Tibial nerve (tissue), 4 donors: Measurements from ENCODE around the gene RABL3. TPM values are rescaled to one million over a fixed set of nuclear protein-coding genes. Genes with fewer than 3 reads are reported as not detected.
"Not testable (repeated sequence)": the region's sequence is repeated elsewhere in the genome, so short reads cannot be mapped to it uniquely, and the experiment has no call there.

ENCODE experiments used
- DNase-seq, 2 donors: peaks; one replicate each; pipeline ENCODE4 v3.0.0-alpha.2; 2019; ENCODE audit warnings: low spot score in 2 of 2
- H3K27ac ChIP-seq, 4 donors: fragments of 200-600 bp; sonication (generic) in 3 of 4; one replicate each; pipeline ENCODE4 v1.5.1; 2017 to 2019; ENCODE audit warnings: mild to moderate bottlenecking in 1 of 4
- H3K27me3 ChIP-seq, 2 donors: fragments of 200-600 bp; sonication (generic) in 1 of 2; one replicate each; pipeline versions ENCODE4 v1.5.1 to v1.6.0; 2017 to 2019
- H3K36me3 ChIP-seq, 3 donors: fragments of 200-600 bp; sonication (generic); one replicate each; pipeline ENCODE4 v1.5.1; 2018 to 2019
- H3K4me1 ChIP-seq, 4 donors: fragments of 200-600 bp; sonication (generic) in 3 of 4; one replicate each; pipeline ENCODE4 v1.5.1; 2017 to 2019
- H3K4me3 ChIP-seq, 4 donors: fragments of 200-600 bp; sonication (generic) in 3 of 4; one replicate each; pipeline ENCODE4 v1.5.1; 2017 to 2019; ENCODE audit warnings: mild to moderate bottlenecking in 1 of 4, moderate library complexity in 1 of 4
- H3K9me3 ChIP-seq, 4 donors: fragments of 200-600 bp; sonication (generic) in 3 of 4; one replicate each; pipeline ENCODE4 v1.5.1; 2017 to 2019
- EP300 ChIP-seq, 2 donors: sonication (generic); formaldehyde crosslinking; IDR thresholded peaks; one replicate each; pipeline ENCODE4 v1.6.1; 2017; ENCODE audit warnings: antibody characterized with exemption in 2 of 2, mild to moderate bottlenecking in 1 of 2
- POLR2A ChIP-seq, 2 donors: fragments of 450-650 bp; IDR thresholded peaks; one replicate each; pipeline ENCODE4 v1.6.1; 2017; ENCODE audit warnings: antibody characterized with exemption in 2 of 2, mild to moderate bottlenecking in 2 of 2, moderate library complexity in 2 of 2
- WGBS, 2 donors: methylation state at CpG; one replicate each; pipeline ENCODE4 v1.1.5; 2018; 5-methylcytosine and 5-hydroxymethylcytosine counted together
- total RNA-seq, 4 donors: library from RNA; depleted of rRNA; stranded (reverse); fragments of >200 nt; gene quantifications; one replicate each; pipeline ENCODE4 v1.1.0, GENCODE V29; 2016
- TF ChIP-seq, protein P1 (sequence below), 5 experiments: fragments of 200-600 bp in 3 of 5; fragments of 450-650 bp in 2 of 5; sonication (generic) in 3 of 5; IDR thresholded peaks; one replicate each; pipeline ENCODE4 v1.5.1; 2016 to 2019; ENCODE audit warnings: antibody characterized with exemption in 5 of 5, mild to moderate bottlenecking in 3 of 5, moderate library complexity in 2 of 5

RABL3 gene
- total RNA-seq, 4 donors from 2014 or later, result 10.8 to 17.6 (median 15.0) TPM

- H3K27me3 ChIP-seq, result no peaks in the 10 kb centered on the region
- H3K36me3 ChIP-seq, result no peaks in the 10 kb centered on the region
- H3K27ac ChIP-seq, result no peak overlapping the region
- DNase-seq, result no peak
- WGBS, 2 donors, result 67 to 69% methylated on average over 1 of the region's 1 CpG
- H3K9me3 ChIP-seq, result no peaks in the 10 kb centered on the region
- no peak for TF ChIP-seq POLR2A (IDR thresholded peaks at IDR 0.05)
- TF ChIP-seq EP300 (IDR thresholded peaks at IDR 0.05), result no peak
- TF ChIP-seq, protein P1, sequence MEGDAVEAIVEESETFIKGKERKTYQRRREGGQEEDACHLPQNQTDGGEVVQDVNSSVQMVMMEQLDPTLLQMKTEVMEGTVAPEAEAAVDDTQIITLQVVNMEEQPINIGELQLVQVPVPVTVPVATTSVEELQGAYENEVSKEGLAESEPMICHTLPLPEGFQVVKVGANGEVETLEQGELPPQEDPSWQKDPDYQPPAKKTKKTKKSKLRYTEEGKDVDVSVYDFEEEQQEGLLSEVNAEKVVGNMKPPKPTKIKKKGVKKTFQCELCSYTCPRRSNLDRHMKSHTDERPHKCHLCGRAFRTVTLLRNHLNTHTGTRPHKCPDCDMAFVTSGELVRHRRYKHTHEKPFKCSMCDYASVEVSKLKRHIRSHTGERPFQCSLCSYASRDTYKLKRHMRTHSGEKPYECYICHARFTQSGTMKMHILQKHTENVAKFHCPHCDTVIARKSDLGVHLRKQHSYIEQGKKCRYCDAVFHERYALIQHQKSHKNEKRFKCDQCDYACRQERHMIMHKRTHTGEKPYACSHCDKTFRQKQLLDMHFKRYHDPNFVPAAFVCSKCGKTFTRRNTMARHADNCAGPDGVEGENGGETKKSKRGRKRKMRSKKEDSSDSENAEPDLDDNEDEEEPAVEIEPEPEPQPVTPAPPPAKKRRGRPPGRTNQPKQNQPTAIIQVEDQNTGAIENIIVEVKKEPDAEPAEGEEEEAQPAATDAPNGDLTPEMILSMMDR (IDR thresholded peaks at IDR 0.05), result no peak
- H3K4me1 ChIP-seq, result peaks cover 0 to 15% (median 3%) of the 10 kb centered on the region in 4 donors
- no peak overlapping the region for H3K4me3 ChIP-seq
These were observed 21.3 kb upstream of the RABL3 start for GRCh38 chr3:120763601-120764000.

- Histone ChIP-seq H3K9me3 (no peaks in the 10 kb centered on the region), H3K27ac (no peak overlapping the region), H3K4me3 (no peak overlapping the region), H3K27me3 (no peaks in the 10 kb centered on the region), H3K36me3 (peaks cover 0 to 9% (median 0%) of the 10 kb centered on the region in 3 donors), H3K4me1 (peaks cover 0 to 13% (median 3%) of the 10 kb centered on the region in 4 donors)
- 86 to 93% methylated on average over 1 of the region's 1 CpG for whole genome bisulfite sequencing, 2 donors
- no peak for DNase-seq
- TF ChIP-seq EP300 (IDR thresholded peaks at IDR 0.05), result no peak
- TF ChIP-seq, protein P1 (IDR thresholded peaks at IDR 0.05), result no peak
- TF ChIP-seq POLR2A (IDR thresholded peaks at IDR 0.05), result no peak
These were observed 20.3 kb upstream of the RABL3 start for GRCh38 chr3:120762615-120763014.

DNA sequence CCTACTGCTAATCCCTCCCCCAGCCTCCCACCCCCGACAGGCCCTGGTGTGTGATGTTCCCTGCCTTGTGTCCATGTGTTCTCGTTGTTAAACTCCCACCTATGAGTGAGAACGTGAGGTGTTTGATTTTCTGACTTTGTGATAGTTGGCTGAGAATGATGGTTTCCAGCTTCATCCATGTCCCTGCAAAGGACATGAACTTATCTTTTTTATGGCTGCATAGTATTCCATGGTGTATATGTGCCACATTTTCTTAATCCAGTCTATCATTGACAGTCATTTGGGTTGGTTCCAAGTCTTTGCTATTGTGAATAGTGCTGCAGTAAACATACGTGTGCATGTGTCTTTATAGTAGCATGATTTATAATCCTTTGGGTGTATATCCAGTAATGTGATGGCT is 16.2 kb upstream of the RABL3 start:
- WGBS, 2 donors, result 65 to 83% methylated on average over 4 of the region's 4 CpGs
- not testable (repeated sequence) for H3K27me3 ChIP-seq, H3K4me1 ChIP-seq, H3K27ac ChIP-seq, H3K9me3 ChIP-seq, H3K36me3 ChIP-seq, DNase-seq, H3K4me3 ChIP-seq

DNA sequence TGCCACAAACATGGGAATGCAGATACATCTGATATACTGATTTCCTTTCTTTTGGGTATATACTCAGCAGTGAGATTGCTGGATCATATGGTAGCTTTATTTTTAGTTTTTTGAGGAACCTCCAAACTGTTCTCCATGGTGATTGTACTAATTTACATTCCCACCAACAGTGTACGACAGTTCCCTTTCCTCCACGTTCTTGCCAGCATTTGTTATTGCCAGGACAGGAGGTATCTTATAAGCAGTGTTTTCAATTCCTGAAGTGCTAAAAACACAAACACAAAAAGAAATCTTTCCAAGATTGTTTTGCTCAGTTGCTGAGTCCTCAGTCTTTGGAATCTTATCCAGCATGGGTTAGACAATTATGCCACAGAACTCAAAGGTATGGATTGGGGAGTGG is 13.7 kb upstream of the RABL3 start:
- TF ChIP-seq POLR2A (IDR thresholded peaks at IDR 0.05) (no peak), EP300 (IDR thresholded peaks at IDR 0.05) (no peak)
- TF ChIP-seq, protein P1 (IDR thresholded peaks at IDR 0.05), result no peak
- Histone ChIP-seq H3K4me3 (no peak overlapping the region), H3K36me3 (peaks cover 0 to 13% (median 0%) of the 10 kb centered on the region in 3 donors), H3K27ac (no peak overlapping the region), H3K9me3 (no peaks in the 10 kb centered on the region), H3K27me3 (no peaks in the 10 kb centered on the region), H3K4me1 (no peaks in the 10 kb centered on the region)
- WGBS, 2 donors, result 82 to 85% methylated on average over 2 of the region's 2 CpGs
- no peak for DNase-seq

DNA sequence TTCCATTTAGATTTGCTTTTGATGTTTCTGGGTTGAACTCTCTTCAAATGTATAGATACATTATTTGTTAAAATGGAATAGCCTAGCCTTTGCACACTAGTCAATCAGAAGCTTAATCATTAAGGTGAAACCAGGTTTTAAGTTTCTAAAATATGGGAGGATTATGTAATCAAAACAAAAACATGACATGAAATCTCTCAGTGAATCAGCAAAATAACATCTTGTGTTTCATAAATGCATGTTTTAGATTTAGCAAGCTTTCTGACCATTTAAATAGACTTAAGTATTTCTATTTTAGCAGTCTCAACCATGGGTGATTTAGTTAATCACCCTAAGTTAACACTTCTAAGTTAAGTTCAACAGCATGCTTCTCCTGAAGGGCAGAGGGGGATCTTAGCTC is 11.5 kb upstream of the RABL3 start:
- H3K27ac ChIP-seq, result no peak overlapping the region

More for the DNA sequence above, 11.5 kb upstream of the RABL3 start:
- Histone ChIP-seq H3K4me3 (no peak overlapping the region), H3K9me3 (no peaks in the 10 kb centered on the region), H3K4me1 (no peaks in the 10 kb centered on the region), H3K27me3 (no peaks in the 10 kb centered on the region), H3K36me3 (peaks cover 0 to 19% (median 0%) of the 10 kb centered on the region in 3 donors)
- no peak for TF ChIP-seq EP300 (IDR thresholded peaks at IDR 0.05)
- TF ChIP-seq, protein P1 (IDR thresholded peaks at IDR 0.05), result no peak
- no peak for TF ChIP-seq POLR2A (IDR thresholded peaks at IDR 0.05)
- no peak for DNase-seq
